Measurements from ENCODE around the gene MCL1.
"Not testable (repeated sequence)": the region's sequence is repeated elsewhere in the genome, so short reads cannot be mapped to it uniquely, and the experiment has no call there.

MCL1 gene

GRCh38 chr1:150579945-150580642 lies 684 bp upstream of the MCL1 start:
- Mint-ChIP-seq H3K4me3 (peak overlapping the region; percentile 88), H3K9me3 (no peaks in the 10 kb centered on the region), H3K27ac (peak overlapping the region; percentile 98), H3K36me3 (peaks cover 59% of the 10 kb centered on the region), H3K4me1 (peaks cover 22% of the 10 kb centered on the region)
- ATAC-seq (no peak), DNase-seq (ENCODE audit: low spot score in 2 of 2) (peak in 1 of 2 donors; percentile 54)

- Mint-ChIP-seq H3K4me3 (peak overlapping the region; percentile 88), H3K27ac (peak overlapping the region; percentile 98), H3K9me3 (no peaks in the 10 kb centered on the region), H3K4me1 (peaks cover 30% of the 10 kb centered on the region), H3K36me3 (peaks cover 75% of the 10 kb centered on the region)
- ATAC-seq: peak; percentile 1
- peak; percentile 45 to 83 for DNase-seq (ENCODE audit: low spot score in 2 of 2)
These were observed 919 bp downstream of the MCL1 start for GRCh38 chr1:150578272-150579109.

- H3K4me1 Mint-ChIP-seq: peaks cover 32% of the 10 kb centered on the region
- ATAC-seq: no peak
- peak overlapping the region; percentile 98 for H3K27ac Mint-ChIP-seq
- H3K9me3 Mint-ChIP-seq: no peaks in the 10 kb centered on the region
- H3K4me3 Mint-ChIP-seq: peak overlapping the region; percentile 88
- H3K36me3 Mint-ChIP-seq: peaks cover 83% of the 10 kb centered on the region
- DNase-seq (ENCODE audit: low spot score in 2 of 2): no peak
These were observed 1.7 kb downstream of the MCL1 start for GRCh38 chr1:150577557-150578271.

DNA sequence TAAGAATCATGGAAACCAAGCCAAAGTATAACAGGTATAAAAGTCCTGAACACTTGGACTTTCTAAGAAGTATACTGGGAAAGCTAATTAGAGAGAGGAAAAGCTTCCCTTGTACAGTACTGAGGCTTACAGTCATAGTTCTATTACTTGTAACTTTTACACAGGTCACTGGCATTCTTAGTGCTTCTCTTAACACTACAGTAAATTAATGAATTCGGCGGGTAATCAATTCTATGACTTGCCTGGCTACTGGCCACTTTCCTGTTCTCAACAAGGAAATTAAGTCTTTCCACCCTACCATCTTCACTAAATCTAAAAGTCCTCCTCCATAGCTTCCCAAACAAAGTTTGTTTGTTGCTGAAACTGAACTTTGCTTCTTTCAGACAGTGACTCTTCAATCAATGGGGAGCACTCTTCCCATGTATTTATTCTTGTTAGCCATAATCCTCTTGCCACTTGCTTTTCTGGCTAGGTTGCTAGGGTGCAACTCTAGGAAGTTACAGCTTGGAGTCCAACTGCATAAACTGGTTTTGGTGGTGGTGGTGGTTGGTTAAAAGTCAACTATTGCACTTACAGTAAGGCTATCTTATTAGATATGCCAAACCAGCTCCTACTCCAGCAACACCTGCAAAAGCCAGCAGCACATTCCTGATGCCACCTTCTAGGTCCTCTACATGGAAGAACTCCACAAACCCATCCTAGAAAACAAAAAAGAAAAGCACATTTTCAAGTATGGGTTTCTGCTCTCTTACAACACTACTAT lies 2.4 kb downstream of the MCL1 start:
- peak overlapping the region; percentile 98 for H3K27ac Mint-ChIP-seq
- DNase-seq (ENCODE audit: low spot score in 2 of 2) (peak in 1 of 2 donors; percentile 54), ATAC-seq (no peak)
- peaks cover 38% of the 10 kb centered on the region for H3K4me1 Mint-ChIP-seq
- H3K9me3 Mint-ChIP-seq: no peaks in the 10 kb centered on the region
- peaks cover 90% of the 10 kb centered on the region for H3K36me3 Mint-ChIP-seq
- H3K4me3 Mint-ChIP-seq: peak overlapping the region; percentile 88

DNA sequence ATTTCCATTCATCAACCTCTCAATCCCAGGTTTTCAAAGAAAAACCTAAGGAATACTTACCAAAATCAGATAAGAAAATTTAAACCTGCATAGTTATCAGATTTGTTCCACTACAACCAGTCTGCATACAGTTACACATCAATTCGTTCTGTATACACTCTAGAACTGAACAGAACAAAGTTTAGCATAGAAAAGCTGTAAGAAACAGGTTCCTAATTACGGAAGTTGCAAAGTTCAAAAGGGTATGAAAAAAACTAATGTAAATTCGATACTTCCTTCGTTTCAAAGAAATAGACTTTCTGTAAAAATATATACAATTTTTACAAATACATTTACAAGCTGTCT lies 3.1 kb downstream of the MCL1 start:
- no peak for ATAC-seq
- no peak for DNase-seq (ENCODE audit: low spot score in 2 of 2)
- H3K4me1 Mint-ChIP-seq: peaks cover 38% of the 10 kb centered on the region
- H3K27ac Mint-ChIP-seq: peak overlapping the region; percentile 98
- H3K36me3 Mint-ChIP-seq: peaks cover 97% of the 10 kb centered on the region
- H3K9me3 Mint-ChIP-seq: no peaks in the 10 kb centered on the region
- H3K4me3 Mint-ChIP-seq: peak overlapping the region; percentile 88

DNA sequence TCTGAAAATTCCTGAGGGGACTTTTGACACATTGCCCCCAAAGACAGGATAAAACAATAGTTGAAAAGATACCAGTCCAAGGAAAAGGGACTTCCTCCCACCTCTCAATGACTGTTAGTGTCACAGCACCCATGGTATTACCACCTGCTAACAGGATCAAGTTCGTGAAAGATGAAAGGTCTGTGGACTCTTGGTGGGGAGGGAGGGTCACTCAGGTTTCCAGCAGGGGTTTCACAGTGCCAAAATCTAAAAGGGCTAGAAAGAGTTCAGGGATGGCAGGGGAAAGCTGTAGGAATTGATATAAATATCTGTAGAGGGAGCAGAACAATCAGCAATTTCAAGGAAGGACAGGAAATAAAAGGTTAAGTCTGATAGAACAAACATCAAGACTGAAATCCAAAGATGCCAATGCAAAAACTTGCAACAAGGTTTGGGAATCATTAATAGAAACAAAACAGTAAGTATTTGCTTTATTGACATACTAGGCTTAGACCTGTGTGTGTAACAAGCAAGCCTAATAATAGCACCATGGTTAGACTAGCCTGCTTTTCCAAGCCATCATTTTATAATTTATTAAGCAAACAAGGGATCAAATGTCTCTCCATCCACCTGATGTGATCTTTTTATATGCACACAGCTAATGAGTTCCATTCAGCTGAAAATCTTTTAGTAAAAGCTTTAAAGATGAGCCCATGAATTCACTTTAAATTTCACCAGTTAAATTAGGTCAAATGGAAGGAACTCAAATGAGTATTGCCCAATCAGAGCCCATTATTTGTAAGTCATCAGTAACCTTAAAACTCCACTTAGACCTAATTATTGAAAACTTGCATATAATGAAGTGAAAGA lies 3.7 kb downstream of the MCL1 start:
- Mint-ChIP-seq H3K4me3 (peak overlapping the region; percentile 88), H3K27ac (peak overlapping the region; percentile 98), H3K36me3 (peaks cover 100% of the 10 kb centered on the region), H3K4me1 (peaks cover 40% of the 10 kb centered on the region), H3K9me3 (no peaks in the 10 kb centered on the region)
- DNase-seq (ENCODE audit: low spot score in 2 of 2): no peak
- no peak for ATAC-seq

GRCh38 chr1:150575072-150575489 lies 4.3 kb downstream of the MCL1 start:
- Mint-ChIP-seq H3K36me3 (peaks cover 100% of the 10 kb centered on the region), H3K4me3 (peak overlapping the region; percentile 88), H3K4me1 (peaks cover 40% of the 10 kb centered on the region), H3K9me3 (no peaks in the 10 kb centered on the region), H3K27ac (peak overlapping the region; percentile 98)
- no peak for ATAC-seq
- no peak for DNase-seq (ENCODE audit: low spot score in 2 of 2)

- ATAC-seq (no peak), DNase-seq (ENCODE audit: low spot score in 2 of 2) (no peak)
- Mint-ChIP-seq H3K4me3 (peak overlapping the region; percentile 88), H3K9me3 (no peaks in the 10 kb centered on the region), H3K27ac (peak overlapping the region; percentile 98), H3K4me1 (peaks cover 46% of the 10 kb centered on the region), H3K36me3 (peaks cover 100% of the 10 kb centered on the region)
These were observed 4.9 kb downstream of the MCL1 start for GRCh38 chr1:150574260-150575071.

GRCh38 chr1:150573648-150574071 lies 5.8 kb downstream of the MCL1 start:
- Mint-ChIP-seq H3K4me1 (peaks cover 54% of the 10 kb centered on the region), H3K36me3 (peaks cover 100% of the 10 kb centered on the region), H3K27ac (peak overlapping the region; percentile 98), H3K4me3 (peak overlapping the region; percentile 88)
- not testable (repeated sequence) for ATAC-seq, H3K9me3 Mint-ChIP-seq
- peak in 1 of 2 donors; percentile 56 for DNase-seq (ENCODE audit: low spot score in 2 of 2)

GRCh38 chr1:150572918-150573647 lies 6.3 kb downstream of the MCL1 start:
- DNase-seq (ENCODE audit: low spot score in 2 of 2) (no peak), ATAC-seq (no peak)
- Mint-ChIP-seq H3K4me1 (peaks cover 59% of the 10 kb centered on the region), H3K9me3 (no peaks in the 10 kb centered on the region), H3K27ac (peak overlapping the region; percentile 98), H3K36me3 (peaks cover 99% of the 10 kb centered on the region), H3K4me3 (peak overlapping the region; percentile 88)

GRCh38 chr1:150568594-150568966 lies 10.8 kb downstream of the MCL1 start:
- Mint-ChIP-seq H3K9me3 (no peaks in the 10 kb centered on the region), H3K27ac (peak overlapping the region; percentile 98), H3K4me1 (peaks cover 77% of the 10 kb centered on the region), H3K4me3 (peak overlapping the region; percentile 88), H3K36me3 (peaks cover 85% of the 10 kb centered on the region)
- no peak for DNase-seq (ENCODE audit: low spot score in 2 of 2)
- ATAC-seq: no peak

GRCh38 chr1:150567717-150568593 lies 11.5 kb downstream of the MCL1 start:
- Mint-ChIP-seq H3K9me3 (no peaks in the 10 kb centered on the region), H3K4me1 (peaks cover 84% of the 10 kb centered on the region), H3K27ac (peak overlapping the region; percentile 98), H3K4me3 (peak overlapping the region; percentile 88), H3K36me3 (peaks cover 85% of the 10 kb centered on the region)
- ATAC-seq (peak; percentile 53), DNase-seq (ENCODE audit: low spot score in 2 of 2) (peak; percentile 54 to 90)
